HG03196 (cell line): ENCODE measurements around the gene ZSWIM4.

Source experiments
- ATAC-seq: cut with Tn5 transposase; IDR thresholded peaks from one replicate; pipeline ENCODE4 v1.9.1; 2021; ENCODE audit not compliant: unreplicated experiment

The ZSWIM4 gene

GRCh38 chr19:13806728-13807127 is 11.5 kb downstream of the ZSWIM4 start:
- ATAC-seq: no peak

GRCh38 chr19:13807421-13808021 is 12.3 kb downstream of the ZSWIM4 start:
- ATAC-seq: no peak

GRCh38 chr19:13808856-13809255 is 13.6 kb downstream of the ZSWIM4 start:
- no peak for ATAC-seq

GRCh38 chr19:13812544-13812943 is 17.3 kb downstream of the ZSWIM4 start:
- ATAC-seq: no peak

- ATAC-seq: no peak
These were observed 17.9 kb downstream of the ZSWIM4 start for GRCh38 chr19:13813147-13813546.

GRCh38 chr19:13814550-13814949 is 19.3 kb downstream of the ZSWIM4 start:
- no peak for ATAC-seq

GRCh38 chr19:13817018-13817614 is 21.9 kb downstream of the ZSWIM4 start:
- ATAC-seq: no peak

GRCh38 chr19:13817615-13818371 is 22.6 kb downstream of the ZSWIM4 start:
- no peak for ATAC-seq

GRCh38 chr19:13819238-13819637 is 24.0 kb downstream of the ZSWIM4 start:
- no peak for ATAC-seq

- ATAC-seq: no peak
These were observed 26.0 kb downstream of the ZSWIM4 start for GRCh38 chr19:13821292-13821691.

GRCh38 chr19:13823256-13823655 is 28.0 kb downstream of the ZSWIM4 start:
- no peak for ATAC-seq

- ATAC-seq: no peak
These were observed 28.7 kb downstream of the ZSWIM4 start for GRCh38 chr19:13823901-13824300.

- ATAC-seq: no peak
These were observed 29.5 kb downstream of the ZSWIM4 start for GRCh38 chr19:13824703-13825102.

- no peak for ATAC-seq
These were observed 30.5 kb downstream of the ZSWIM4 start for GRCh38 chr19:13825489-13826441.

- ATAC-seq: no peak
These were observed 31.5 kb downstream of the ZSWIM4 start for GRCh38 chr19:13826652-13827235.

- no peak for ATAC-seq
These were observed 32.4 kb downstream of the ZSWIM4 start for GRCh38 chr19:13827656-13828055.

- ATAC-seq: no peak
These were observed 35.0 kb downstream of the ZSWIM4 start for GRCh38 chr19:13830114-13830740.

- no peak for ATAC-seq
These were observed 35.7 kb downstream of the ZSWIM4 start for GRCh38 chr19:13830741-13831536.
